ENCODE data around the gene RAB31.

Gene RAB31

DNA sequence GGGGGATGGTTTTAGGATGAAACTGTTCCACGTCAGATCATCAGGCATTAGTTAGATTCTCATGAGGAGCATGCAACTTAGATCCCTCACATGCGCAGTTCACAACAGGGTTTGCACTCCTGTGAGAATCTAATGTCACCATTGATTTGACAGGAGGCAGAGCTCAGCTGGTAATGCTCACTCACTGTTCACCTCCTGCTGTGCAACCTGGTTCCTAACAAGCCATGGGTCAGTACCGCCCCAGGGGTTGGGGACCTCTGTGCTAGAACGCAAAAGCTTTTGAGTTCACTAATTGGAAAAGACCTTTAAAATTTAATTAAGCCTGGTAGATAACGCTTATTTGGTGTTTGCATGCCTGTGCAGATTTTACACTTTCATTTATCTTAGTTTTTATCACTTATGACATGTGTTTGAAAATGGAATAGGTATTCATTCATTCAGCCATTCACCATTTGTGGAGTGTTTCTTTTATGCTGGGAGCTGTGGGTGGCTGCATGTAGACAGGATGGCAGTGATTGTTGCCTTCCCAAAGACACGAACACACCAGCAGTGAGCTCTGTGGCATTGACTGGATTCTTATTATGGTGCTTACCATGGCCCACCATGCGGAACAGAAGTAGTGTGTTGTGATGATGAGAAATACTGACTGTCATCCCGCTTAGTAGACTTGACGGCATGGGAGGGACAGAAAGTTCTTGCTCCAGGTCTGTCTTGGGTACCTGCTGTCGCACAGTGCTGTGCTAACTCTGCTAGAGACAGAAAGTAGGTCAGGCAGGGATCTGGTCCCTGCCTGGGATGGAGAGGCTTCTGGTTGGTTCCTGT, 6.4 kb downstream of the RAB31 start:
- no peak for DNase-seq

DNA sequence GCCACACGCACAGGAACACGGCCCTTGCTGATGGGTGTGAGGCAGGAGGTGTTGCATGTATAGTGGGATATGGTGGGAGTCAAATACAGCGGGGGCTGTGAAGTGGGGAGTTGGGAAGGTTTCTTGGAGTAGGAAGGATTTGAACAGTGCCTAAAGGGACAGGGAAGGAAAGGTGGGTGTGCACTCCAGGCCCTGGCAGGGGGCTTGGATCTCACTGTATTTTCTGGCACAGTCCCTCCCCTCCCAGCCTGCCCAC, 6.9 kb downstream of the RAB31 start:
- no peak for DNase-seq

DNA sequence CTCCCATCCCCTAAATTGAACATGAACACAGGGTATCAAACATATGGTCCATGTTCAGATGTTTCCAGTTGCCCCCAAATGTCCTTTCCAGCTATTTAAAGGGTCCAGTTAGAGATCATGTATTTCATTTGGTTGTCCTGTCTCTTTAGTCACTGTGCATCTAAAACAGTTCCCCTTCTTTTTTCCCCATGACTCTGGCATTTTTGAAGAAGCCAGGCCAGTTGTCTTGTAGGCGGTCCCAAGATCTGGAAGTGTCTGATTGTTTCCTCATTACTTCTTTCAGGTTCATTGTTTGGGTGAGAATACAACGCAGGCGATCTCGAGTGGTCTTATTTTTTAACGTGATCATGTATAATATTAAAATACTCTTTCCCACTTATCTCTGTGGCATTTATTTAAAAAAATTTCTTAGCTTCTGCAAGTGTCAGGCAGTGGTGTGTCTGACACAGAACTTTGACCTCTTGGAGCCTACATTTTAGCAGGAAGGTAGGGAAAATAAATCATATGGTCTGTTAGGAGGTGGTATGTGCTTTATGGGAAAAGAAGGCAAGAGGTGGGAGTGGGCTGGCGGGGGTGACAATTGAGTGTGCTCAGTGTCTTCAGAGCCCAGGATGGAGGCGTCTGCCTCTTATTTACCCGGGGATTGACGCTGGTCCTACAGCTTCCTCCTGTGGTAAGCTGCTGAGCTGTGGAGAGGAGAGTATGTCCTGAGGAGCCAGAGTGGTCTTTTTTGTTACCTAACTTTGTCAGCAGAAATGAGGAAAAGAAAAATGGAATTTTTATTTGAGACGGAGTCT, 8.1 kb downstream of the RAB31 start:
- no peak for DNase-seq

DNA sequence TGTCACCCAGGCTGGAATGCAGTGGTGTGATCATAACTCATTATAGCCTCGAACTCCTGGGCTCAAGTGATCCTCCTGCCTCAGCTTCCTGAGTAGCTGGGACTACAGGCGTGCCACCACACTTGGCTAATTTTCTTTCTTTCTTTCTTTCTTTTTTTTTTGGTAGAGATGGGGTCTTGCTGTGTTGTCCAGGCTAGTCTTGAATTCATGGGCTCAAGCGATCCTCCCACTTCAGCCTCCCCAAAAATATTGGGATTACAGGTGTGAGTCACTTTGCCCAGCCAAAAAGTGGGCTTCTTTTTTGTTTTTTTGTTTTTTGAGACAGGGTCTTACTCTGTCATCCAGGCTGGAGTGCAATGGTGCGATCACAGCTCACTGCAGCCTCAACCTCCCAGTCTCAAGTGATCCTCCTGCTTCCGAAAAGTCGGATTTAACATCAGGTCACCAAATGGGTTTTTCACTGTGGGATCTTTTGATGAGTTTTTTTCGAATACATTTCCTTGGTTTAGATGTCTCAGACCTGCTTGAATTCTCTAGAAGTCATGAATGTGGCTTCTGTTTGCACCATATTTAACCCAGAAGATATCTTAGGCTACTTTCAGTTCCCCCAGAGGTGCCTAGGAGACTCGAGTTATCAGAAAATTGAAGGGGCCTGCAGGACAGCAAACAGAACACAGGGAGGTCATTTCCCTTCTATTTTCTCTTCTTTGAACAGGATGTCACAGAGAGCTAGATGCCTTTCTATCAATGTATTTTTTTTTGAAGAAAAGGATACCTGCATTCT, 8.9 kb downstream of the RAB31 start:
- no peak for DNase-seq

DNA sequence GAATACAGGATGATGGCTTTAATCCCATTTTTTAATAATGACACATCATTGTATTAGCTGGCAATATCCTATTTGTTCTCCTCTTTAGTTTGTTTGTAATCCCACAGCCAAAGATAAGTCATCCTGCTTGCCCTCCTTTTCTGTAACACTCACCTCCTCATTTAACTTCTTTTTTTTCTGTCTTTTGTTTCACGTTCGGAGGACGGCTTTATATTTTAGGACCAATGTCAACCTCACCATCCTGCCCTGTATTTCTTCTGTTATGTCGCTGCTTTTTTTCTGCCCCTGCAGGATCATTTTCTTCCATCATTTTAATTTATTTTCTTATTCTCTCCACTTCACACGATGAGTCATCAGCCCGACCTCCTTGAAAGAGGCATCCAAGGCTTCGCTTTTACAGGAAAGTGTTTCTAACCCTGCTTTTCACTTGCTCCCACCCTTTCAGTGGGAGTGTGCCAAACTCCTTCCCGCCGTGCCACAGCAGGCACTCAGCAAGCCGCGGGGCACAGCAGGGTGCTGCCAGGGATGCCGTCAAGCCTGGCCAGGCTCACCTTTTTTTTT, 11.4 kb downstream of the RAB31 start:
- DNase-seq = no peak

DNA sequence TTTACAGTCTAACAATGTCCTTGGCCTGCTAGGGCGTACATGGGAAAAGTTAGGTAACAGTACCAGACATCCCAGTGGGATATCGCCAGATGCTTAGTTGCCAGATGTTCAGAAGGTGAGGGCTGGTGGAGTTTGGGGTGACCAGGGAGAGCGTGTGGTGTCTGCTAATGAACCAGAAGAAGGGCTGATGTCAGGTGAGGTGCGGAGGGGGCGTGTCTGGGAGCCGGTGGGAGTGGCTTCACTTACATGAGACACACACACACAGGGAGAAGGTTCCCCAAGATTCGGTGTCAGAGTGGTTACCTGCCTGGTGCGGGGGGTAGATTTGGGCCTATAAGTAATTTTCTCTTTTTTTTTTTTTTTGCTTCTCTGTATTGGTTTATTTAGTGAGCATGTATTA, 12.2 kb downstream of the RAB31 start:
- DNase-seq = no peak

DNA sequence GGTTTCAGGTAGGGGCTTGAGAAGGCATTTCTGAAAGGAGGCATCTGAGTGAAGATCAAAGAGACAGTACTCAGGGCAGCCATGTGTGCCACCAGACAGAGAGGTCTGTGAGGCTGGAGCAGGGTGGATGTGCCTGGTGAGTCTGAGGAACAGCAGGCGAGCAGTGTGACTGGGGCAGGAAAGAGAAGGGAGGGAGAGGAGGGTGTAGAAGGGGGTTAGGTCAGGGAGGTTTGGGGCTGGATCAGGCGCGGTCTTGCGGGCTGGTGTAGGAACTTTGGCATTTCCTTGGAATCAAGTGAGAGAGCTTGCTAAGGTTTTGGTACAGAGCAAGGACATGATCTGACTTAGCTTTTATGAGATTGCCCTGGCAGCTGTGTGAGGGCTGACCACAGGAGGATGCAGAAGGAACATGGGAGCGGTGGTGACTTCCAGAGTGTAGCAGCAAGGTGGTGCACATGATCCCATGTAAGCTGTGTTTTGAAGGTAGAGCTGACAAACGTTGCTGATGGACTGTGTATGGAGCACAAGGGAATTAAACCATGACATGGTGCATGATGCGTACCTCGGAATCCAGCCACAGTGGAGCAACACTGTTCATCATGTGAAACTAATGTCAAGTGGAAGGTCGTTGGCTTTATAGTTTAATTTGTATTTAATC, 13.9 kb downstream of the RAB31 start:
- no peak for DNase-seq

DNA sequence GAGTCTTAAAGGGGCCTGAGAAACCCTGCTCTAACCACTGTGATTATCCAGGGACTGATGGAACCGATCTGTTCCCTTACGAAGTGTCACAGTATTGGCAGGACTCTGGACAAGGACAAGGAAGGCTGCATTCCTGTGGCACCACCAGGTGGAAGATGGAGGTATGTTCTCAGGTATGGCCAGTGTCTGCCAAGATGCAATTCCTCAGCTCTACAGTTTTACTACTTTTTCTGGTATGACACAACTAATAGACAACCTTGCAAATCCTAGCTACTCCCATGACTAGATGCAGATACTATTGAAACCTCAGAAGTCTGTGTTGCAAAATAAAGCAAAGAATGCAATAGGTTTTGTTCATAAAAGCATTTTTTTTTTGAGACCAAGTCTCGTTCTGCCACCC, 14.6 kb downstream of the RAB31 start:
- no peak for DNase-seq

DNA sequence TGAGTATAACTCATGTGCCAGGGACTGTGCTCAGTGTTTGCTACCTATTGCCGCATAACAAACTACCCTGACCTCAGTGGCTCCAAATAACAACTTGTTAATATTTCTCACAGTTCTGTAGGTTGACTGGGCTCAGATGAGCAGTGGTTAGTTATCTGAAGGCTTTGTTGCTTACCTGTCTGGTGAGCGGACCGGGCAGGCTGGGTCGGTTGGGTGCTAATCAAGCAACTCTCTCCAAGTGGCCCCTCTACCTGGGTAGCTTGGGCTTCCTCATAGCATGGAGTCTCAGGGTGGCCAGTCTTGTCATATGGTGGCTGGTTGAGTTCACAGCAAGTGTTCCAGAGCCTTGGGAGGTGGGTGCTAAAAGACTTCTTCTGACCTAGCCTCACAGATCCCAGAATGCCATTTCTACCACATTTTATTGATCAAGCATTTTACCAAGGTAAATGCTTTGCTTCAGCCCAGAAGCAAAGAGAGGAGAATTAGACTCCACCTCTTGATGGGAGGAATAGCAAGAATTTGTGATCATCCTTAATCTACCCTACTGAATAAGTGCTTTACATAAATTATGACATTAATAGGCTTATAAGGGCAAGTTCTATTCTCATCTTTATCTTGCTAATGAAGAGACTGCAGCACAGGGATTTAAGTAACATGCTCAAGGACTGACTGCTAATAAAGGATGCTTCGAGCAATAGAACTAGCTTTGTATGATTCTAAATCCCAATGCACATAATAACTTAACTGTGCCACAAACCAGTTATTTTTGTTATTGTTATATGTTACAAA, 16.9 kb downstream of the RAB31 start:
- DNase-seq = no peak

DNA sequence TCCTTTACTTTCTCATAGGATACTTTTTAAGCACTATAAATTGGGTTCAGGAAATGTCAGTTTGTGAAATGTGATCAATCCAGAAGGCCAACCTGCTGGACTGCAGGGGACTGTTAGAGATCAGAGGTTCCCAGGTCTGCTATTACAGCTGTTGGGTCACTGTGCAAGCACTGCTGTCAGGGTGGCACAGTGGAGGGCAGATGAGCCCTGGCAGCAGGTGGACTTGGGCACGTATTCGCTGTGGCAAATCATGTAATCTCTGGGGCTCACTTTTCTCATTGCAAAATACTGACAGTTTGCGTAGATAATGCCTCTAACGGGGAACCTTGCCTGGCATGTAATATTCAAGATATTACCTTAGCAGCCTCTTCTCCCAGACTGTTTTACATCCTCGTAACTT, 18.1 kb downstream of the RAB31 start:
- no peak for DNase-seq

DNA sequence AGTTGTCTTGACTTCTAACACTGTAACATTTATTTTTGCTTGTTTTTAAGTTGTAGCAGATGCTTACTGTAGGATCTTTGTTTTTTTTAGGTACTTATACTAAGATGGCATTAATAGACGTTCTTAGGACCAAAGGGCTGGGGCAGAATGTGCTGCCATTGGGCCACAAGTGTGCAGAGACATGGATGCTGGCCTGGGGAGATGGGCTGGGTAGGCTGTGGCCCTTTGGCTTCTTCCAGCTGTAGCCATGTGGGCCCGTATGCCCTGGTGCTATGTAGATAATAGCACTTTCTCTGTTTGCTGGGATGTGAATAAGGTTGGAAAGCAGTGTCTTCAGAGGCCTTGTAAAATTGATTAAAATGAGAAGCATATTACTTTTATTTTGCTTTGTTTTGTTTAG, 18.8 kb downstream of the RAB31 start:
- DNase-seq = no peak

DNA sequence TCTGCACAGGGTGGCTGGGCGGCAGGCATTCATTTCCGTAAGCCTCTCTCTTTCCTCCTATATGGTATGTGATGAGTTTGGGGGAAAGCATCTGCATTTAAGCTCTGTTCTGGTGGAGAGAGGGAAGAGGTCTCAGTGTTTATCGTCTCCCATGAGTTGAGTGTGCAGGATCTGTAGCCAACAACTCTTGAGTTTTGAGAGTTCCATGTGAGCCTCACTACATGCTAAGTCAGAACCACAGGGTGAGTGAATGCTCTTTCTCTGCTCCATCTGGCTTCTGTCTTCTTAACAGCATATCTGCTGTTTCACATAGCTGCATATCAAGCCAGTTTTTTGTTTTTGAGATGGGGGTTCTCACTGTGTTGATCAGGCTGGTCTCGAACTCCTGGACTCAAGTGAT, 22.7 kb downstream of the RAB31 start:
- DNase-seq = no peak

DNA sequence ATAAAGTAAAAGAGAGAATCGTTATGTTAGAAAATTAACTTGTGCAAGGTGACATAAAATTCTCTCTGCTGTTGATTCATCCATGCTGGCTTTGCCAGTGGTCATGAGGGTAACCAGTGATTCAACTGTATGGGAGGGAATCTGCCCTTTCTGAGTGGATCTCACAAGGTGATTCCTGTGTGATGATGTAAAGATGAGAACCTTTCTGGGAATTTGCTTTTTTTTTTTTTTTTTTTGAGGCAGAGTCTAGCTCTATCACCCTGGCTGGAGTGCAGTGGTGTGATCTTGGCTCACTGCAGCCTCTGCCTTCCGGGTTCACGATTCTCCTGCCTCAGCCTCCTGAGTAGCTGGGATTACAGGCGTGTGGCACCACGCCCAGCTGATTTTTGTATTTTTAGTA, 23.3 kb downstream of the RAB31 start:
- DNase-seq = no peak

DNA sequence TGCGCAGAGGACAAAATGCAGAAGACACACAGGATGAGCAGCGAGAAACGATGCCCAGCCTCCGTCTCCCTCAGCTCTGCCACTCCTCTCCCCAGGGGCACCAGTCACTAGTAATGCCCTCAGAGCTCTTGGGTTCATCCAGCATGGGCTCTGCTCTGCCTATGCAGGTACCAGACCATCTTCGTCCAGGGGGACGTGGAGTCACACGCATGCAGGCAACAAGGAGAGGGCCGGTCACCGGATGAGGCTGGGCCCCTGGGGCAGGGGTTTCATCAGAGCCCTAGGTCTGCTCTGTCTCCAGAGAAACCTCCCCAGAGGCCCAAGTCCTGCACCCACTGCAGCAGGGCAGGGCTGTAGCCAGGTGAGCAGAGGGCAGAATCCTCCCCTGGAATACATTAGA, 23.9 kb downstream of the RAB31 start:
- no peak for DNase-seq

DNA sequence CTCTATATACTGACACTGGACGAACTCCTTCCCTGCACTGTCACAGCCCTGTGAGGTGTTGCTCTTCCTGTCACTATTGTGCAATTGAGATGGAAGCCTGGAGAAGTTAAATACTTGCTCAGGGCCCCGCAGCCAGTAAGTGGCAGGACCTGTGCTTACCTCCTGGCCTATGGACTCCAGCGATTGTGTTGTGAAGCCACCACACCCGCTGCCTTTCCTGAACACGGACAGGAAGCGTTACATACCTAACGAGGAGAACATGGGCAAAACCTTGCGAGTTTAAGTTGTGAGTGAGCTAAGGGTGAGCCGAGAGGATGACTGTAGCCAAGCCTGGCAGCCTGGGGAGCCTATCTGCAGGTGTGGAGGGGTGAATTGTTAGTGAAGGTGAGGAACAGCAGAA, 26.1 kb downstream of the RAB31 start:
- DNase-seq = no peak

DNA sequence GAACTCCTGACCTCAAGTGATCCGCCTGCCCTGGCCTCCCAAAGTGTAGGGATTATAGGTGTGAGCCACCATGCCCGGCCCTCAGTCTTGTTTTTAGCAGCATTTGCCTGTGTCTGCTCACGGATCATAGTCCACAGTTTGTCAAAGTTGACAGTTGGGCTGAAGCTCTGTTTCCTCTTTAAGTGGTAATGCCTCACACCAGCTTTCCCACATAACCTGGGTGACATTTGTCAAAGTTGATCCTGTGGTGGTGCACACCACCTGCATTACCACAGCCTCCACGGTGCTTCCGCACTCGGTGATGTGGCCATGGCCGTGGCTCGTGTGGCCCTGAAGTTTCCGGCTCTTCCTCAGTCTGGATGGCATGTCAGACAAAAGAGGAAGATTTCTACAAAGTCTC, 27.1 kb downstream of the RAB31 start:
- DNase-seq = no peak

DNA sequence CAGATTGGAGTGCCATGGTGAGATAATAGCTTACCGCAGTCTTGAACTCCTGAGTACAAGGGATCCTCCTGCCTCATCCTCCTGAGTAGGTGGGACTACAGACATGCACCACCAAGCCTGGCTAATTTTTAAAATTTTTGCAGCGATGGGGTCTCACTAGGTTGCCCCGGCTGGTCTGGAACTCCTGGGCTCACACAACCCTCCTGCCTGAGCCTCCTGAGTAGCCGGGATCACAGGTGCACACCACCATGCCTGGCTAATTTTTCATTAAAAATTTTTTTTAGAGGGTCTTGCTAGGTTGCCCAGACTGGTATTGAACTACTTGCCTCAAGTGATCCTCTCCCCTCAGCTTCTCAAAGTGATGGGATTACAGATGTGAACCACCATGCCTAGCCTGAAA, 27.8 kb downstream of the RAB31 start:
- no peak for DNase-seq

DNA sequence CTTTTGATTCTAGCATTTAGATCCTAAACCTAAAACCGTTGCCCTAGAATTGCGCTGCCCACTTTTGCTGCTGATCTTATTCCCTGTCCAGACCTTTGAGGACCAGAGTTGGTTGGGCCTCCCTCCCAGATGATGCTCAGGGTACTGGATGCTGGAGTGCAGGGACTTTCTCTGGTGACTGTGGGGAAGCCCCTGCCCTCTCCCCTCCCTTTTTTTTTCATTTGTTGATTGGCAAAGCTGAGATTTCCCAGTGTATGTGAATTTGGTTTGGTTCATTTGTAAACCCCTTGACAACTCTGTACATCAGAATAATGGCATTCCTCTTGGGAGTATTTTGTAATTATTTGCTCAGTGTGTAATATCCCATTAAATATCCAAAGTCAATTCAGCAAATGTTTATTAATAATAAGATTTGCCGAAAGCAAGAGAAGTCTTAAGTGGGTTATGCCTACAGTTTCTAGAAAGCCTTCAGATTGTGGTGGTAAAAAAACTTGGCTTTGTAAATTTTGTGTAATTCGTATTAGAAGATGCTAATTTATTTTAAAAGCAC, 28.3 kb downstream of the RAB31 start:
- no peak for DNase-seq

DNA sequence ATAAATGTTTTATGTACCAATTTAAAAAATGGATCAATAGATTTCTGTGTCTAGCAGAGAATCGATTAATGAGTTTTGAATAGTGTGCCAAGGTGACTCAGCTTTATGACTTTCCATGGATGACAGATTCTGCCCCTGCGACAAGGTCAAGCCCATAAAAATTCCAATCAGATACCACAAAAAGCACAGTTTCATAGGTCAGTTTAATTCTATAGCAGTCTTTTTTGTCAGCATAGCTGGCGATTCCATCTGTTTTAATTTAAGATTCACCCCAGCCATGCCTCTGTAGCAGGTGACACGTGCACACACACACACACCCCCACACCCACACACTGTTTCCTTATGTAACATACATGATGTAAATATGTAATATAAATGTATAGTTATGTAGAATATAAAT, 28.9 kb downstream of the RAB31 start:
- DNase-seq = no peak

DNA sequence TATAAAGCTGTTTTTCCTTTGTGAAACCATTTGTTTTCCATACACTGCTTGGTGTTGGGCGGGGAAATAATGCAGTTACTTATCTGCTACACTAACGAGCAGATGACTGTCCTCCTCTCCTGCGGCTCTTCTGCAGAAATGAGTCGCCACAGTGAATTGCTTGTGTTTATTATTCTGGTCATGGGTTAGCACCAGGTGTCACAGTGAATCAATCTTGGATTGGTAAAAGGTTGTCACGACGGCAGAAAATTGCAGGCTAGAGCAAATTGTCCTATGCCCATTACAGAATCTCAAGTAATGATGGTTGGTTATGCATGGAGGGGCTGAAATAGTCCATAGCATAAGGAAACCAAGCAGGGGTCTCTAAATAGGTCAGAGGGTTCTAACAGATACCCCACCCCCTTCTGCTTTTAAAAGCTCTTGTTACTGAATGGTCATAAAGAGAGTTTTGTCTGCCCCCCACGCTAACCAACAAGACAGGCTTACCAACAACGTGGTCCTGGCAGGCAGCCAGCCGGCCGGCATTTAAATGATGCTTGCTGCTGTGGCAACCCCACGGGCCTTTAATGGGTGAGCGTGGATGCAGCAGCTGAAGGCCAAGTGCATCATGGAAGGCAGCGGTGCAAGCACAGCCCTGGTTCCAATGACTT, 29.5 kb downstream of the RAB31 start:
- DNase-seq = no peak

DNA sequence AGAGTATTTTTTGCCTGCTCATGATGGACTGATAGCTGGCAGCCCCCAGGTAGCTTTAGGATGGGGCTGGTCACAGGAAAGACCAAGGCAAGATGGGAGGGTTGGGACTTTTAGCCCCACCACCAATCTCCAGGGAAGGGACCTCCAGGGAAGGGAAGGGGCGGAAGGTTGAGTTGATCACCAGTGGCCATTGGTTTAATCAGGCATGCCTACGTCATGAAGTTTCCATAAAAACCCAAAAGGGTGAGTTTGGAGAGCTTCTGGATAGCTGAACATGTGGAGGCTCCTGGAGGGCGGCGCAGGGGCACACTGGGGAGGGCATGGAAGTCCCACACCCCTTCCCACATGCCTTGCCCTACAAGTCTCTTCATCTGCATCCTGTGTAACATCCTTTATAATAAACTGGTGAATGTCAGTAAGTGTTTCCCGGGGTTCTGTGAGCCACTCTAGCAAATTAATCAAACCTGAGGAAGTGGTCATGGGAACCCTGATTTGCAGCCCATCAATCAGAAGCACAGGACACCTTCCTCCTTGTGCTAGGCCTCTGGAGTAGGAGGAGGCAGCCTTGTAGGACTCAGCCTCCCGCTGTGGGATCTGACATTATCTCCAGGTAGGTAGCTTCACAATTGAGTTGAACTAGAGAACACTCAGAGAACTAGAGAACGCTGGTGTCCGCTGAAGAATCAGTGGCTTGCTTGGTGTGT, 30.3 kb downstream of the RAB31 start:
- no peak for DNase-seq

All from stimulated activated CD4-positive, alpha-beta T cell treated with anti-CD3 and anti-CD28 coated beads, Interleukin-4, amount 100 ng/mL, for 4 hours (primary cell).